HG03460 (cell line): ENCODE results near the gene DLEC1.

Experiments used
- ATAC-seq: cut with Tn5 transposase; IDR thresholded peaks from one replicate; pipeline ENCODE4 v1.9.1; 2021; ENCODE audit not compliant: unreplicated experiment

The DLEC1 gene

DNA sequence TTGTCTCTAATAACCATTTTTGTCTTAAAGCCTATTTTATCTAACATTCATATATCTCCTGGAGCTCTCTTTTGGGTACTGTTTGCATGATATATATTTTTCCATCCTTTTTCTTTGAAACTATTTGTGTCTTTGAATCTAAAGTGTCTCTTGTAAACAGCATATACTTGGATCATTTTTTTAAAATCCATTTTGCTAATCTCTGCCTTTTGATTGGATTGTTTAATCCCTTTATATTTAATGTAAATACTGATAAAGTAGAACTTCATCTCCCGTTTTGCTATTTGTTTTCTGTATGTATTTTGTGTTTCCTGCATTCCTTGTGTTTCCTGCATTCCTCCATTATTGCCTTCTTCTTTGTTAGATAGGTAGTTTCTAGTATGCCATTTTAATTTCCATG, 66.5 kb downstream of the DLEC1 start:
- no peak for ATAC-seq

DNA sequence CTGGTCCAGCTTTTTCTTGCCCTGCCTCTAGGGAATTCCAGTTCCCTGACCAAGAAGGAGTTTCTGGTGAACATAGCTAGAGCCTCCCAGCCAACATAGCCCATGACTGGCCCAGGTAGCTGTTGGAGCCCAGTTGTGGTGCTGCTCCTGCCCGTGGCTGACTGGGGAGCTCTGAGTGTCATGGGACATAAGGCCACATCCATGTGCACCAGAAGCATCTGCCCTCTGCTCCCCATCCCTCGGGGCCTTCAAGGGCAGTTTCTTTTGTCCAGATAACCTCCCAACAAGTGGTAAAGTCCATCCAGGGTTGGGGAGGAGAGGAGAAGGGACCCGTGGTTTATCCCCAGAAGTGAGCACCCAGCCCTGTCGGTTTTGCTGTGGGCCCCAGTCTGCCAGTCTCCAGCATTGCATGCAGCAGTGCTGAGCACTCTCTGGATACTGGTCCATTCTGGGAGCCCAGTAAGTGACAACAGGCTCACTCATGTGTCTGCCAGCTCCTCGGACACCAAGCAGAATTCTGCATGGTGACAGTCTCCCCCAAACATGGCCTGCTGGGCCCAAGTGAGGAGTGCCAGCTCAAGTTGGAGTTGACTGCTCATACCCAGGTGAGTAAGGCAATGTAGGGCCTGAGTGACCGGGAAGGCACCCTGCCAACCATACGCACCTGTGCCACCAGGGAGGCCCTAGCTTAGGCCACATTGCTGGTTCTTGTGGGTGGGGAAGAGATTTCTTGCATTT, 69.1 kb downstream of the DLEC1 start:
- ATAC-seq, result no peak

DNA sequence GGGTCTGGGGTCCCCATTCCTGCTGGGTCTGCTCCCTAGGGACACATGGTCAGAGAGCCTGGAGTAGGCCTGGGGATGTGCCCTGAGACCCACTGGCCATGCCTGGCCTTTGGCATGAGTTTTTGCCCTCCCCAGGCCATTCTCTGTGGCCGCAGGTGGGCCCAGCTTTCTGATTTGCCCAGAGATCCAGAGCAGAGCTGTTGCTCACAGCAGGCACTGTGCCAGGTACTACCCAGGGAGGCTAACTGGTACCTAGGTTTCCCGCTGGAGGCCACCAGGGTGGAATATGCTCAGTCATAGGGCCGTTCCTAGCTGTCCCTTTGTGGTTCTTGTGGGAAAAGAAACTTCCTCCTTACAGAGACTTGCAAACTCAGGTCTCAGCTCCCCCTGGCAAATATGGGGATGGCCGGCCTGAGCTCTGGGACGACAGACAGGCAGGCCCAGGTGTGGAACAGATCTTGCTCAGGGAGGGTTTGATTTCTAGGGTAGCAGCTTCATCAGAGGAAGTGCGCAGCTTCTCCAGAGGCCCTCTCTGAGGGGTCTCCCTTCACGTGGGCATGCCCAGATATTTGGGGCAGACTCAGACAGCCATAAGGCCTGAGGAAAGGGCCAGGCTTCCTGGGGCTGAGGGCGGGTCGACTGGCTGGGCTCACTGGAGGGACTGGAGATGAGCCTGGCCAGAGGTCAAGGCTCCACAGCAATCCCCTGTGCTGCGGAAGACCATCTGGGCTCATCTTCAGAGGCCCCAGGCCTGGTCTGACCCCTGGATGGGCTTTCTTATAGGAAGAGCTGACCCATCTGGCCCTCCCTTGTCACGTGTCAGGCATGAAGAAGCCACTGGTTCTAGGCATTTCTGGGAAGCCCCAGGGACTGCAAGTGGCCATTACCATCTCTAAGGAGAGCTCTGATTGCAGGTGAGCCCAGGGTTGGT, 69.9 kb downstream of the DLEC1 start:
- no peak for ATAC-seq

DNA sequence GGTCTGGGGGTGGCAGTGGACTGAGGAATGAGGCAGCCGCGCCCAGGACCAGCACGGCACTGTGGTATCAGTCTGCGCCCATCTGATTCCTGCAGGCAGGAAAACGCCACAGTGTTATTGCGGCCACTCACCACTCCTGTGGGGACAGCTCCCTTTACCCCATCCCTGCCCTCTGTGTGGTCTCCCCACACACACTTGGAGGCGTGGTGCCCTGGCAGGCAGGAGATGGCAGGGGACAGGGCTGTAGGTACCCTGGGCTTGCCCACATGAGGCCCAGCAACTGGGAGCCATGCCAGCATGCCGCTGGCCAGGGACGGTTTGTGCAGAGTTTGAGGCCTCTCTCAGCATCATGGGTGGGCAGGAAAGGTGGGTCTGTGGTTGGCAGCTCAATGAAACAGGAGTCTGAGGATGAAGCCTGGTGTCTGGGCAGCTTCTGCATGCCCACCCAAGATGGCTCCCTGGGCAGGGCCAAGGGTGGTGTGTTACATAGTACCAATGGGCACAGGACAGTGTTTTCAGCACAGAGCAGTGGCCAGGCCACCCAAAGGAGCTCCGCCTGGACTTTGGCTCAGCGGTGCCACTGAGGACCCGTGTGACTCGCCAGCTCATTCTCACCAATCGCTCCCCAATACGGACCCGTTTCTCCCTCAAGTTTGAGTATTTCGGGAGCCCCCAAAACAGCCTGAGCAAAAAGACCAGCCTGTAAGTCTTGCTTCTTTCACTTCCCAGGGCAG, 70.7 kb downstream of the DLEC1 start:
- no peak for ATAC-seq

DNA sequence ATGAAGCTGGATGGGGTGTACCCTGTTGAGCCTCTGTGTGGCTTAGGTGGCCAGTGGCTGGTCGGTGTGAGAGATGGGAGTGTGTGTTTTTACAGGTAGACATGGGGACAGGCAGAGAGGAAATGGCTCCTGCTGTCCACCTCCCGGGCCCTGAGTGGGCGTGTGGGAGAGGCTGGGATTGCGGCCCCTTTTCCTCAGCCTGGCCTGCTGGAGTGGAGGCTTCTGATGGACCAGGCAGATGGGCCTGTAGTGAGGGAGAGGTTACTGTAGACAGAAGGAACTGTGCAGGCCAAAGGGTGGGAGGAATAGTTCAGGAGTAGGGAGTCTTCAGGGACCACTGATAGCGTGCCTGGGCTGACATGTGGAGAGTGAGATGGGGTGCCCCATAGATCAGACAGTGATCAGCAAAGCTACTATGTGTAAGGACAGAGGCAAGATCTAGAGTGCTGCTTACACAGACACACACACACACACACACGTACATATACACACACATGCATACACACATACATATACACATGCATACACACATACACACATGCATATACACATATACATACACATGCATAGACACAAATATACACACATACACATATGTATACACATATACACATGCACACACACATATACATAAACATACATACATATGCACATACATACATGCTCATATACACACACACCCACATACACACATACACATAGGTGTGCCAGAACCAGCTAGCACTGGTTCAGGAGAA, 71.5 kb downstream of the DLEC1 start:
- ATAC-seq, result no peak

DNA sequence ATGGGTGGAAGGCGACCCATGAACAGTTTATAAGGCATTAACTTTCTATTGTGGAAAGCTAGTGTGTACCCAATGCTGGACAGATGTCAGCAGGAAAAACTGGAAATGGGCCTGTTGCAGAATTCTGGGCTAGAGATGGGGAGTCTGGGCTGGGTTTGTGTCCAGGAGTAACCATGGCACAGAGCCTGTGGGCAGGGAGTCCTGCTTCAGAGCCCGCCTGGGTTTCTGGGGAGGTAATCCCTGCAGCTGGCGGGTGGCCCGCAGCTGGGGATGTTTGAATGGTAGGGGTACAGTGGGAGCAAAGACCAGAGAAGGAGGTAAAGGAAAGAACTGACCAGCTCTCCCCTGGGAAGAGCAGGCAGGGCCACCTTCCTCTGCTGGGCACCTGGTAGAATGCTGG, 72.2 kb downstream of the DLEC1 start:
- no peak for ATAC-seq

DNA sequence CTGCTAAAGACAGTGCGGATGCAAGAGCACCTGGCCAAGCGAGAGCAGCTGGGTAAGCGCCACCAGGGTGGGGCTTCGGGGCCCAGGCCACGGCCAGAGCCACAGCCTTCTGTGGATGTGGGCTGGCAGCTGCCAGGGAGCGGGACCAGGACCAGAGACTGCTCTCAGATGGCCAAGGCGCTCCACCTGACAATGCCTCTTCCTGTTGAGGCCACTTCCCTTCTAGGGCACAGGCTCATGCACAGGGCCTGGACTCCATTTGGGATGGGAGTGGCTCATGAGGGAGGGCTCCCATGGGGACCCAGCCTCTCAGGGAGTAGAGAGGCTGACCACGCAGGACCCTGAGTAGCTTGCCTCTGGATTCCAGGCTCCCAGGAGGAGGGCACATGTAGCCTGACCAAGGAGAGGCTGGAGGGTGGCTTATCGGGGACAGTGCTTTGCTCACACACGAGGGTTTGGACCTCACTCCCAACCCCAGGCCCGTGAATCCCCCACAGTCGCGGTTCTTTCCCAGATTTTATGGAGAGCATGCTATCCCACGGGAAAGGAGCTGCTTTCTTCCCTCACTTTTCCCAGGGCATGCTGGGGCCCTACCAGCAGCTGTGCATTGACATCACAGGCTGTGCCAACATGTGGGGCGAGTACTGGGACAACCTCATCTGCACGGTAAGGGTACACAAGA, 72.8 kb downstream of the DLEC1 start:
- ATAC-seq, result no peak

DNA sequence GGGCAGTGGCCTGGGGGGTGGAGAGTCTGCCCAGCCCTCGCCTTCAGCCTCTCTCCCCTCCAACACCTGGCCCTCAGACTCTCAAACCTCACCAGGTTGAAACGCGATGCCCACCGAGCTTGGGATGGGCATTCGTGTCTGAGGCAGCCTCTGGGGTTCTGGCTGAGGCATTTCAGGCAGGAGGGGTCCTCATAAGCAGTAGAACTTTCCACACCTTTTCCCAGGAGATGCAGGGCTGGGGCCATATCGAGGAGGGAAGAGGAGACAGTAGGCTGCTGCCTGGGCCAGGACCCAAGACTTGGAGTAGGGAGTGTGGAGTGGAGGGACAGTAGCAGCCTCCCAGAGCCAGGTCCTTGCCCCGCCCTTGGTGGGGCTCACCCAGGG, 73.4 kb downstream of the DLEC1 start:
- ATAC-seq, result no peak

DNA sequence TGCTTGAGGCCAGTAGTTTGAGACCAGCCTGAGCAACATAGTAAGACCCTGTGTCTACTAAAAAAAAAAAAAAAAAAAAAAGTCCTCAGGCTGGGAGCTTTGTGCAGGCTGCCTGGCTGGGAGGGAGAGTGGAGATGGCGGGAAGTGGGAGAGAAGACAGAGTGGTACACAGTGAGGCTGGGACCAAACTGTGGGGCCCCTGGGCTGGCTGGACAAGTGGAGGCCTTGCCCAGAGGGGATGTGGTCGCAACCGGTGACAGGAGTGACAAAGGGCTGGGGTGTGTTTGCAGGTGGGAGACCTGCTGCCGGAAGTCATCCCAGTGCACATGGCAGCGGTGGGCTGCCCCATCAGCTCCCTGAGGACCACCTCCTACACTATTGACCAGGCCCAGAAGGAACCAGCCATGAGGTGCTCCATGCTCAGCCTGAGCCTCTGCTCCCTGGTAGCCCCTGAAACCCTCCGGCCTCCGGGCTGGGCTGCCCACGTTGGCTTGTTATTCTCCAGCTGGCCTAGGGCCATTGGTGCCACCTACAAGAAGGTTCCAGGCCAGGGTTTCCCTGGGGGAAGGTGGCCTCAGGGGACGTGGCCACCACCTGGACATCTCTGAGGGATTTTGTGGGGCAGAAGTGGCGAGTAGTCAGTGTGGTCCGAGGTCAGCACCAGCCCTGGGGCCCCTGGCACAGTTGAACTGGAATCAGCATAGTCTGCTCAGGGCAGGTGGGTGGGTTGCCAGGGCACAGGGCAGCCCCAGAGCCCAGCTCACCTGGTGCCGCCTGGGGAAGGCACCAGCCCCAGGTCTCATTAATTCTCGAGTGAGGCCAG, 75.3 kb downstream of the DLEC1 start:
- ATAC-seq, result no peak

DNA sequence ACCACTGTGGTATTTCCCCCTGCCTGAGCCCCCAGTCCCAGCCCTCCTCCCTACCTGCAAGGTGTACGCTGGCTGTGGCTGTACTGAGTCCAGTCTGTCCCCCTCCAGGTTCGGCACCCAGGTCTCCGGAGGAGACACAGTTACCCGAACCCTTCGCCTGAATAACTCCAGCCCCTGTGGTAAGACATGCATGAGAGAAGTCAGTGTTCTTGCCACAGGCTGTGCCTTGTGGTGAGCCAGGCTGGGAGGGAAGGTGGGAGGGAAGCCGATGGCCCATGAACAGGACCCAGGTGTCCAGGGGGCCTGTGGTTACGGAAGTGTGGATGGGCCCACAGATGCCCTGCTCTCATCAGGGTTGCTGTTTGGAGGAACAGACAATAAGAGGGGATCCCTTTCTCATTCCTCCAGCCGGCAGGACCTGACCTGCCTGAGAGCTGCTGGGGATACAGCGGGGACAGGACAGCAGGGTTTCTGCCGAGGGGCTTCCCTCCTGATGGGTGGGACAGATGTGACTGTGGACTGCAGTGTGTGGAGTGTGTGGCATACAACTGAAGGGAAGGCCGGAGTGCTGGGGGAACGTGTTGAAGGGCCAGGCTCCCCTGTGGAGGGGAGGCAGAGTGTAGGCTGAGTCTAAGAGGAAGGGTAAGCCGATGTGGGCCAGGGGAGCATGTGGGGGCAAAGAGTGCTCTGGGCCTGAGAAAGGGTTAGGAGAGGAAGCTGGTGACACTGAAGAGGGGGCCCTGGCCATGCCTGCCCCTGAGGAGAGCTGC, 76.1 kb downstream of the DLEC1 start:
- ATAC-seq, result no peak

DNA sequence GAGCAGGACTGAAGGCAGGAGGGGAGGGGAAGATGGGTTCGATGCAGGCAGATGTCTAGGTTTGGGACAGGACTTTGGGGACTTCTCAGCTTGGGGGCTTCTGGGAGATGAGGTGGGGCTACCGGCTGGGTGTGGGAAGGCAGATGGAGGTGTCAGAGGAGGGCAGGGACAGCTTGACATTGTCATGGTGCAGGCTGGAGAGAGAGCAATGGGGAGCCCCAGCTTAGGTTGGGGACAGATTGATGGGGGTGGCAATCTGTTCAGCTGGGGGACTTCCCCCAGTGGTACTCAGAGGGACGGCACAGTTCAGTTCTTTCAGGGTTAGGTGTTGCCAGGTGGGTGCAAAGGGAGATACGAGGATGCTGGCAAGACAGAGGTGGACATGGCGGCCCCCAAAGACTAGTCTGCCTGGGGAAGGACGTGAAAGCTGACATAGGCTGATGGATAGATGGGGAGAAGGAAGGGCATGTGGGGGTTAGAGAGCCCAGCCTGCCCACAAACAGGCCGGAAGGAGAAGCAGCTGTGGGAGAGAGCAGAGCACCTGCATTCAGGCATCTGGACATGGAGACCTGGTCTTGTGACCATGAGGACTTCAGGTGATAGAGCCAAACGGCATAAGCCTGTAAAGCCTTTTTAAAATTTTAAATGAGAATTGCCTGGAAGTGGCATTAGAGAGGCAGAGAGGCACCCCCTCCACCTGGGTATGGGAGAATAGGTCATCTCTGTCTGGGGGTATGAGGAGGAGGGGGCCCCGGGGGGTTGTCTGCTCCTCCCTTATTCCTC, 76.8 kb downstream of the DLEC1 start:
- ATAC-seq, result no peak

DNA sequence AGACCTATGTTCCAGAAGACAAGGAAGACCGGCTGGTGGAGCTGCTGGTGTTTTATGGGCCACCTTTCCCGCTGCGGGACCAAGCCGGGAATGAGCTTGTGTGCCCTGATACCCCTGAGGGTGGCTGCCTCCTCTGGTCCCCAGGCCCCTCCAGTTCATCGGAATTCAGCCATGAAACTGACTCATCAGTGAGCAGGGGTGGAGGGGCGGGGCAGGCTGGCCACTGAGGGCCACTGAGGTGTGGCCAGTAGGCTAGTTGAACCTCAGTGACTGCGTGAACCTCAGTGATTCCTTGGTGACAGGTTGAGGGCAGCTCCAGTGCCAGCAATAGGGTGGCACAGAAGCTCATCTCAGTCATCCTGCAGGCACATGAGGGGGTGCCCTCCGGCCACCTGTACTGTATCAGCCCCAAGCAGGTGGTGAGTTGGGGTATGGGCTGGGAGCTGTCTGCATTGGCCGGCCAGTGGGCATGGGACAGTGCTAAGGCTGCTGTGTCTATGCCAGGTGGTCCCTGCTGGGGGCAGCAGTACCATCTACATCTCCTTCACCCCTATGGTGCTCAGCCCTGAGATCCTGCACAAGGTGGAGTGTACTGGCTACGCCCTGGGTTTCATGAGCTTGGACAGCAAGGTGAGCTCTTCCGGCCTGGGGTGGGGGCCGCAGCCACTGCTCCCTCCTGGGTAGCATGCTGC, 77.6 kb downstream of the DLEC1 start:
- ATAC-seq, result no peak

DNA sequence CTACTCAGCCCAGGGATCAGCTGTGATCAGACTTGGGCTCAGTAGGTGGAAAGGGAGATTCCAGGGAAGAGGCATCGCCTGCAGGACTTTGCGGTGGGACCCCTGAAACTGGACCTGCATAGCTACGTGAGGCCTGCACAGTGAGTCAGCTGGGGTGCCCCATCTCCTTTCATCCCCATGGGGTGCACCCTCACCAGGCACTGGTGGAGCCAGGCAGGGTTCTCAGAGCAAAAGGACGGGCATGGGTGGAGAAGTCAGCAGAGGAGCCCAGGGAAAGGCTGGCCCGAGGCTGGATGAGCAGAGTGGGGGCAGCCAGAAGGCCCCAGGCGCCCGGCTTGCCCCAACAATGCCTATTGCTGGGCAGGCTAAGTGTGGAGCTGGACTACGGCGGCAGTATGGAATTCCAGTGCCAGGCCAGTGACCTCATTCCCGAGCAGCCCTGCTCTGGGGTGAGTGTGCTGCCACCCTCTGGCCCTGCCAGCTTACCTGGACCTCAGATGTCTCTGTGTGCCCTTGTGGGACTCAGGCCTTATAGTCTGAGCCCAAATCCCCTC, 78.2 kb downstream of the DLEC1 start:
- ATAC-seq, result no peak

DNA sequence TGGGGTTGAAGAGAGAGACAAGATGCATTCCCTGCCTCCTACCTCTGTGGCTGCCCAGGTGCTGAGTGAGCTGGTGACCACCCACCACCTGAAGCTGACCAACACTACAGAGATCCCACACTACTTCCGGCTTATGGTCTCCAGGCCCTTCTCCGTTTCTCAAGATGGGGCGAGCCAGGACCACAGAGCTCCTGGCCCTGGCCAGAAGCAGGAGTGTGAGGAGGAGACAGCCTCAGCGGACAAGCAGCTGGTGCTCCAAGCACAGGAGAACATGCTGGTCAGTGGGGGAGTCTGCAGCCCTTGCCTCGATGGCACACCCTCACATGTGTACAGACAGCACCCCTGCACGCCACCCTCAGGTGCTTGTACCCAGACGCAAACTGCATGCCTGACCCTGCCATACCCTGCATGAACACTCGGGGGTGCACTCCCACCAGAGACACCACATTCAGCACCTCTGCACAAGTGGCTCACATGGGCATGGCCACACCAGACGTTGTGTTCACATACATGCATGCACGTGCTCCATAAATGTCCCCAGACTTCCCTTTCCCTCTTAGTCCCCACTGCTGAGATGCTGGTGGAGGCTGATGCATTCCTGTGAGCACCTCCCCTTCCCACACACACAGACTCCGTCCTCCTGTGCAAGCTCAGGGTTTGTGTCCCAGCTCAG, 78.9 kb downstream of the DLEC1 start:
- ATAC-seq, result peak; percentile 74

DNA sequence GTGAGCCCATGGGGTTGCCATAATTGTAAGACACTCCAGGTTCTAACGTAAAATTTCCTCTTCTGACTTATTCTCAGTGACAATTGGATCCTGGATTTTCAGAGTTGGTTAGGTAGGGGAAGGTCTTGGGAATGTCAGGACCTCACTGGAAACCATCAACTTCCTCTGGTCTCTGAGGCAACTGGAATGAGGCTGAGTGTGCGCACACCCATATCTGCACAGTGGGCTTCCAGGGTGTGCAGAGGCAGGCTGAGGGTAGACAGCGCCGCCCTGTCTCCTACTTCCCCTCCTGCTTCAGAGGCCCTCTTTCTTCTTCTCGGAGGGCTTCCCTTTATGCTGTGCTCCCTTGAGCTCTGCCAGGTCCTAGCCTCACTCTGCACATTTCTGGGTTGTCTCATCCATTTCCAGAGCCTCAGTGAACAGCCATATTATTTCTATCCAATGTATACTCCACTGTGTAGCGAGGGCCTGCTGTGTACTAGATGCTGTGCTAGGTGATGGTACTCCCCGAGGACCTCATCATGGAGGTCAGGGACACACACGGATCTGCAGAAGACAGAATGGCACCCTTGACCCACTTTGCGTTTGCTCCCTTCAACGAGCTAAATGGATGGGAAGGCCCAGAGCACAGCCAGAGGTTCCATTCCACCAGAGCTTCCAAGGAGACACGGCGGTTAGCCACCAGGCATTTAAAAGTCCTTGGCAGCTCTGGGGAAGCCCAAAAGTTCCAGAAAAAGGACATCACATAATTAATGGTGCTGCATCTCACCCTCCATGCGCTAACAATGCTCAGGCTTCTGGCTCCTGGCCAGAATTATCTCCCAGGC, 79.6 kb downstream of the DLEC1 start:
- ATAC-seq, result no peak

DNA sequence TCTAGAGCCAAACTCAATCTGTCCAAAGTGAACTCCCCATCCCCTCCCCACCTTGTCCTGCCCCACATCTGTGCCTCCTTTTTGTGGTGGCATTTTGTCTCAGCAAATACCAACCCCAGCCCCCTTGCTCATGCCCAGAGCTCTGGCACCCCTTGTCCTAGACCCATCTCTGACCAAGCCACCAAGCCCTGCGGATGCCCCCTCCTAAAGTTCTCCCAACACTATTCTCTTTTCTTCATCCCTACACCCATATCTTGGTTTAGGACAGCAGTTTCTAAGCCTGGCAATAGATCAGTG, 80.2 kb downstream of the DLEC1 start:
- ATAC-seq, result no peak
